GM12878 (cell line): ENCODE results near the gene ALPP.

Experiments used
- BACH1 ChIP-seq: fragments of 450-650 bp; IDR thresholded peaks from 2 replicates; pipeline ENCODE4 v1.6.1; 2017; ENCODE audit warnings: mild to moderate bottlenecking, borderline replicate concordance
- BCL11A ChIP-seq: IDR thresholded peaks from 2 replicates; pipeline ENCODE4 v1.6.1; 2011; ENCODE audit warnings: low read depth, low read length
- CTCF ChIP-seq, 3 experiments: IDR thresholded peaks in 2 of 3; conservative IDR thresholded peaks in 1 of 3; 2 replicates each; pipeline ENCODE4 v1.5.1; 2011; ENCODE audit warnings: low read depth in 3 of 3, low read length in 3 of 3, mild to moderate bottlenecking in 3 of 3, control low read depth in 2 of 3, moderate library complexity in 2 of 3, inconsistent platforms in 1 of 3, mixed read lengths in 1 of 3; ENCODE audit not compliant: control insufficient read depth in 2 of 3, insufficient read depth in 1 of 3; ENCODE audit errors: extremely low read depth in 1 of 3
- EZH2 ChIP-seq: IDR thresholded peaks from 2 replicates; pipeline ENCODE4 v1.6.1; 2012; ENCODE audit warnings: low read depth, mild to moderate bottlenecking, control low read depth, inconsistent platforms, low read length, borderline replicate concordance; ENCODE audit not compliant: control insufficient read depth
- GABPA ChIP-seq: IDR thresholded peaks from 2 replicates; pipeline ENCODE4 v1.6.1; 2014; ENCODE audit warnings: antibody characterized with exemption, low read depth, mild to moderate bottlenecking, inconsistent platforms
- RAD21 ChIP-seq: IDR thresholded peaks from 2 replicates; pipeline ENCODE4 v1.6.1; 2011; ENCODE audit warnings: mild to moderate bottlenecking, low read depth, low read length, moderate library complexity; ENCODE audit not compliant: insufficient read depth
- RELA ChIP-seq: fragments of 450-650 bp; IDR thresholded peaks from 2 replicates; pipeline ENCODE4 v1.8.0; 2014; ENCODE audit warnings: borderline replicate concordance; ENCODE audit not compliant: partially characterized antibody
- REST ChIP-seq: IDR thresholded peaks from 2 replicates; pipeline ENCODE4 v1.6.1; 2012; ENCODE audit warnings: mild to moderate bottlenecking, low read depth, low read length
- RFX5 ChIP-seq: IDR thresholded peaks from 2 replicates; pipeline ENCODE4 v1.6.1; 2011; ENCODE audit warnings: low read depth, low read length, improper control_type of control experiment
- SIN3A ChIP-seq: IDR thresholded peaks from 2 replicates; pipeline ENCODE4 v1.6.1; 2012; ENCODE audit warnings: low read depth, low read length, improper control_type of control experiment
- TCF12 ChIP-seq: IDR thresholded peaks from 2 replicates; pipeline ENCODE4 v1.6.1; 2011; ENCODE audit warnings: low read depth, mild to moderate bottlenecking, low read length

GRCh38 chr2:232388324-232388891 is 9.9 kb downstream of the ALPP start:
- TF ChIP-seq RELA = no peak
- TF ChIP-seq CTCF (IDR thresholded peaks at IDR 0.05 in 2 of 3, conservative IDR thresholded peaks at IDR 0.05 in 1 of 3; ENCODE audit: control insufficient read depth in 2 of 3, extremely low read depth in 1 of 3, insufficient read depth in 1 of 3, low read depth in 3 of 3, low read length in 3 of 3) = no peak
- no peak for TF ChIP-seq RAD21
- no peak for TF ChIP-seq REST
- TF ChIP-seq SIN3A = no peak
- no peak for TF ChIP-seq GABPA
- no peak for TF ChIP-seq BACH1
- no peak for TF ChIP-seq BCL11A
- TF ChIP-seq TCF12 = no peak
- no peak for TF ChIP-seq EZH2
- TF ChIP-seq RFX5 = no peak
